Esophagus squamous epithelium (tissue), 4 donors: Measurements from ENCODE around the gene STING1.

Source experiments
- CTCF ChIP-seq, 6 experiments: fragments of 450-650 bp in 4 of 6; fragments of 200-600 bp in 2 of 6; sonication (generic) in 2 of 6; IDR thresholded peaks; one replicate each; pipeline ENCODE4 v1.5.1; 2016 to 2019; ENCODE audit warnings: antibody characterized with exemption in 6 of 6, mild to moderate bottlenecking in 4 of 6, moderate library complexity in 4 of 6
- POLR2A ChIP-seq, 4 donors: fragments of 450-650 bp; IDR thresholded peaks; one replicate each; pipeline ENCODE4 v1.6.1; 2017; ENCODE audit warnings: antibody characterized with exemption in 4 of 4, mild to moderate bottlenecking in 4 of 4, moderate library complexity in 3 of 4

- TF ChIP-seq CTCF (IDR thresholded peaks at IDR 0.05) (no peak), POLR2A (IDR thresholded peaks at IDR 0.05) (no peak)
Observed at GRCh38 chr5:139445325-139446170, 37.0 kb downstream of the STING1 start.
